SK-N-SH (cell line): ENCODE results near the gene PTPN18. TPM values are rescaled to one million over a fixed set of nuclear protein-coding genes. Genes with fewer than 3 reads are reported as not detected.

Experiments
- CTCF ChIA-PET: fragments of 300-600, 350-600 bp; formaldehyde crosslinking; extraction: SDS; loops from one replicate; lab custom pipeline; 2021; lab: Yijun Ruan, JAX
- POLR2A ChIA-PET: fragments of 350-600 bp; sonication (Branson Sonifier 250); formaldehyde crosslinking; extraction: SDS; loops from one replicate; lab custom pipeline; 2020; ENCODE audit warnings: antibody characterized with exemption, inconsistent platforms; lab: Yijun Ruan, JAX
- DNase-seq: peaks from one replicate; pipeline ENCODE4 v3.0.0; 2012
- H2AFZ ChIP-seq: fragments of 200-600 bp; sonication (generic); 2 replicates; pipeline ENCODE4 v1.8.1; 2016; ENCODE audit warnings: antibody characterized with exemption, mild to moderate bottlenecking, low read depth
- H3F3A ChIP-seq: fragments of 200-600 bp; sonication (generic); replicated peaks from 2 replicates; pipeline ENCODE3; 2016; ENCODE audit warnings: antibody characterized with exemption, mild to moderate bottlenecking; ENCODE audit not compliant: insufficient read depth
- H3K27ac ChIP-seq, 2 experiments: fragments of 200-500 bp in 1 of 2; fragments of 200-600 bp in 1 of 2; sonication (Bioruptor generic) in 1 of 2; sonication (generic), shearing (Covaris generic) in 1 of 2; 2 replicates each; pipeline versions ENCODE4 v1.5.1 to v1.6.1; 2014 to 2016; ENCODE audit warnings: low read depth in 2 of 2, inconsistent platforms in 1 of 2, low read length in 1 of 2, mild to moderate bottlenecking in 1 of 2, mixed read lengths in 1 of 2
- H3K27me3 ChIP-seq: fragments of 200-600 bp; sonication (generic), shearing (Covaris generic); 2 replicates; pipeline ENCODE4 v1.6.1; 2016; ENCODE audit warnings: mixed run types; ENCODE audit not compliant: insufficient read depth
- H3K36me3 ChIP-seq, 2 experiments: fragments of 200-500 bp in 1 of 2; fragments of 200-600 bp in 1 of 2; sonication (Bioruptor generic) in 1 of 2; sonication (generic) in 1 of 2; replicated peaks in 1 of 2; 2 replicates each; pipeline versions ENCODE3 to v1.5.1; 2014 to 2016; ENCODE audit warnings: low read length in 1 of 2, mild to moderate bottlenecking in 1 of 2; ENCODE audit not compliant: insufficient read depth in 2 of 2, control insufficient read depth in 1 of 2
- H3K4me1 ChIP-seq, 2 experiments: fragments of 200-500 bp in 1 of 2; fragments of 200-600 bp in 1 of 2; sonication (Bioruptor generic) in 1 of 2; sonication (generic), shearing (Covaris generic) in 1 of 2; 2 replicates each; pipeline versions ENCODE4 v1.5.1 to v1.6.1; 2014 to 2016; ENCODE audit warnings: low read depth in 1 of 2, low read length in 1 of 2, mixed run types in 1 of 2; ENCODE audit not compliant: insufficient read depth in 2 of 2, control insufficient read depth in 1 of 2
- H3K4me2 ChIP-seq: fragments of 200-600 bp; sonication (generic), shearing (Covaris generic); 2 replicates; pipeline ENCODE4 v1.6.1; 2017; ENCODE audit warnings: mixed run types
- H3K4me3 ChIP-seq, 2 experiments: fragments of 200-500 bp in 1 of 2; fragments of 200-600 bp in 1 of 2; sonication (Bioruptor generic) in 1 of 2; sonication (generic), shearing (Covaris generic) in 1 of 2; 2 replicates each; pipeline versions ENCODE4 v1.5.1 to v1.8.1; 2014 to 2016; ENCODE audit warnings: low read depth in 2 of 2, inconsistent platforms in 1 of 2, low read length in 1 of 2, mild to moderate bottlenecking in 1 of 2, mixed read lengths in 1 of 2, moderate library complexity in 1 of 2
- H3K79me2 ChIP-seq: fragments of 200-600 bp; sonication (generic); 2 replicates; pipeline ENCODE4 v1.8.1; 2017; ENCODE audit warnings: mild to moderate bottlenecking; ENCODE audit not compliant: insufficient read depth
- H3K9ac ChIP-seq: fragments of 200-600 bp; sonication (generic); 2 replicates; pipeline ENCODE4 v1.6.1; 2017; ENCODE audit warnings: mixed run types
- H3K9me2 ChIP-seq: fragments of 200-600 bp; sonication (generic); 2 replicates; pipeline ENCODE4 v1.6.1; 2017; ENCODE audit warnings: mixed run types
- H3K9me3 ChIP-seq: fragments of 200-600 bp; sonication (generic); 2 replicates; pipeline ENCODE4 v1.6.1; 2017; ENCODE audit warnings: mixed run types, mild to moderate bottlenecking, moderate library complexity
- H4K20me1 ChIP-seq: fragments of 200-600 bp; sonication (generic); 2 replicates; pipeline ENCODE4 v1.6.1; 2017; ENCODE audit warnings: mild to moderate bottlenecking, mixed run types; ENCODE audit not compliant: insufficient read depth
- EP300 ChIP-seq, 2 experiments: IDR thresholded peaks; 2 replicates each; pipeline versions ENCODE4 v1.4.0 to v1.6.1; 2012; ENCODE audit warnings: borderline replicate concordance in 1 of 2, low read depth in 1 of 2, low read length in 1 of 2
- FOXJ3 ChIP-seq: sonication (generic); formaldehyde crosslinking; IDR thresholded peaks from 2 replicates; pipeline ENCODE4 v1.5.1; 2020; ENCODE audit warnings: mild to moderate bottlenecking, missing genetic modification reagents
- JUND ChIP-seq: IDR thresholded peaks from 2 replicates; pipeline ENCODE4 v1.4.0; 2012
- MAX ChIP-seq: IDR thresholded peaks from 2 replicates; pipeline ENCODE4 v1.4.0; 2012; ENCODE audit warnings: low read depth
- MEF2A ChIP-seq: IDR thresholded peaks from 2 replicates; pipeline ENCODE4 v1.4.0; 2012; ENCODE audit warnings: low read depth, borderline replicate concordance
- MXI1 ChIP-seq: IDR thresholded peaks from 2 replicates; pipeline ENCODE4 v1.6.1; 2012; ENCODE audit warnings: mild to moderate bottlenecking, low read depth, low read length, improper control_type of control experiment
- NFIC ChIP-seq: IDR thresholded peaks from 2 replicates; pipeline ENCODE4 v1.4.0; 2012; ENCODE audit warnings: borderline replicate concordance
- PBX3 ChIP-seq: IDR thresholded peaks from 2 replicates; pipeline ENCODE4; 2012
- RCOR1 ChIP-seq: fragments of 150-350 bp; IDR thresholded peaks from 2 replicates; pipeline ENCODE4 v1.6.1; 2017; ENCODE audit warnings: antibody characterized with exemption, low read length
- USF2 ChIP-seq: fragments of 150-350 bp; IDR thresholded peaks from 2 replicates; pipeline ENCODE4 v1.6.1; 2017; ENCODE audit warnings: antibody characterized with exemption, low read length, low read depth, borderline replicate concordance
- WGBS: methylation state at CpG from one replicate; pipeline ENCODE4 v1.1.6; 2017; ENCODE audit warnings: low lambda C conversion rate; 5-methylcytosine and 5-hydroxymethylcytosine counted together
- polyA plus RNA-seq, 3 experiments: library from polyadenylated mRNA; depleted of rRNA; stranded (reverse); fragments of >200 nt; gene quantifications; 2 replicates each; pipeline ENCODE4 v1.2.3, GENCODE V29; 2012

The PTPN18 gene
- polyA plus RNA-seq, 1 of the 3 experiments (the other 2 are of a cell fraction): 30.4 TPM

- no peak overlapping the region for H3K4me3 ChIP-seq
- H3F3A ChIP-seq: peaks cover 3% of the 10 kb centered on the region
- no peak overlapping the region for H2AFZ ChIP-seq
- no peaks in the 10 kb centered on the region for H4K20me1 ChIP-seq
- peaks cover 10% of the 10 kb centered on the region; the same call in 1 of the 2 replicates for H3K79me2 ChIP-seq
- WGBS: 43% methylated on average over 1 of the region's 1 CpG
- TF ChIP-seq EP300 (IDR thresholded peaks at IDR 0.05; ENCODE audit: borderline replicate concordance in 1 of 2, low read depth in 1 of 2, low read length in 1 of 2): no peak
- no peak for TF ChIP-seq MAX
- no peak for TF ChIP-seq USF2
- TF ChIP-seq PBX3: no peak
- no peak overlapping the region for H3K27ac ChIP-seq
- H3K36me3 ChIP-seq: peaks cover 0 to 3% of the 10 kb centered on the region in 2 experiments
- peaks cover 0 to 6% of the 10 kb centered on the region in 2 experiments; a peak in 1 of 4 replicates for H3K4me1 ChIP-seq
- no peaks in the 10 kb centered on the region for H3K27me3 ChIP-seq
- no peak overlapping the region for H3K4me2 ChIP-seq
- CTCF ChIA-PET: interaction anchor here (1.1 kb wide), 1 partner anchor 11 kb away, joined by 4 read pairs; the partner anchor contains the start of gene PTPN18
- DNase-seq: no peak
- H3K9me3 ChIP-seq: no peaks in the 10 kb centered on the region
- no peak overlapping the region for H3K9ac ChIP-seq
- POLR2A ChIA-PET: interaction anchor here (0.6 kb wide), 1 partner anchor 197 kb away, joined by 5 read pairs; no protein-coding TSS in a partner anchor
- no peaks in the 10 kb centered on the region for H3K9me2 ChIP-seq
These were observed 10.9 kb downstream of the PTPN18 start for GRCh38 chr2:130366720-130367119.

- TF ChIP-seq MXI1: no peak
- no peak for TF ChIP-seq FOXJ3
- TF ChIP-seq JUND: no peak
- TF ChIP-seq MEF2A: no peak
- no peak for TF ChIP-seq NFIC
- no peak for TF ChIP-seq RCOR1
- H3K4me1 ChIP-seq: peaks cover 0 to 16% of the 10 kb centered on the region in 2 experiments; a peak in 1 of 4 replicates
- no peak overlapping the region for H2AFZ ChIP-seq
- ChIA-PET CTCF (interaction anchor here (0.8 to 2.9 kb wide), 2 partner anchors 13 to 15 kb away, joined by 3 to 10 read pairs; partner anchors contain the start of gene PTPN18), POLR2A (no interaction called here)
- peaks cover 25% of the 10 kb centered on the region for H3K79me2 ChIP-seq
- H3K27ac ChIP-seq: no peak overlapping the region
- WGBS: 97% methylated on average over 4 of the region's 5 CpGs
- H3K27me3 ChIP-seq: no peaks in the 10 kb centered on the region
- no peaks in the 10 kb centered on the region for H4K20me1 ChIP-seq
- no peak overlapping the region for H3K9ac ChIP-seq
- H3K9me2 ChIP-seq: no peaks in the 10 kb centered on the region
- peaks cover 3% of the 10 kb centered on the region for H3F3A ChIP-seq
- H3K4me3 ChIP-seq: no peak overlapping the region
- peaks cover 0 to 3% of the 10 kb centered on the region in 2 experiments for H3K36me3 ChIP-seq
- H3K4me2 ChIP-seq: no peak overlapping the region
- no peak for DNase-seq
- no peaks in the 10 kb centered on the region for H3K9me3 ChIP-seq
These were observed 12.9 kb downstream of the PTPN18 start for GRCh38 chr2:130368786-130369185.
